ENCODE measurements around the gene STH. TPM values are rescaled to one million over a fixed set of nuclear protein-coding genes. Genes with fewer than 3 reads are reported as not detected.

The STH gene
- total and polyA plus RNA-seq, 2 of the 4 experiments (the other 2 are of a cell fraction), result not detected

DNA sequence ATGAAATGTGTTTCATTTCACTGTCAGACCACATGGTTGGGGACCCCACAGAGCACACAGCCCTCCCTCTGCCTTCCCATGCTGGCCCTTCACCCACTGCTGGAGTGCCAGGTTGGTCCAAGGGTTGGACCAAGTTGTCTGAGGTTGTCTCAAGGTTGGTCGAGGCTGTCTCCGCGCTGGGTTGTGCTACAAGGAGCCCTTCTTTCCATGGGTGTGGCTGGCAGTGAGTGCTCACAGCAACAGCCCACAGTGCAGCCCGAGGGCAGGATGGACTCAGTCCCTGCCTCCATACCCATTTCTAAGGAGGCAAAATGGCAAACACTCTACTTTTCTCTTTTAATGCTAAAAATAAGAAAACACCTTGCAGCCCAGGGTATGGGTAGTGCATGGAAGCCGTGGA is 35.8 kb upstream of the STH start:
- no peak for ATAC-seq (ENCODE audit: low read depth)
- Histone ChIP-seq H2BK120ac (ENCODE audit: low read depth, low read length) (no peak overlapping the region), H2BK20ac (ENCODE audit: low read depth, low read length) (no peak overlapping the region), H4K8ac (ENCODE audit: low read depth in 2 of 2, low read length in 2 of 2) (no peak overlapping the region), H3K4me1 (ENCODE audit: control insufficient read depth, insufficient read depth, low read length) (no peaks in the 10 kb centered on the region), H2BK5ac (ENCODE audit: low read depth, low read length, poor library complexity, severe bottlenecking) (no peak overlapping the region), H3K4ac (ENCODE audit: low read depth, low read length) (no peak overlapping the region), H3K27ac (ENCODE audit: insufficient read depth, low read length) (no peak overlapping the region), H3K56ac (ENCODE audit: extremely low read depth, insufficient read depth, low read length) (no peak overlapping the region), H4K20me1 (ENCODE audit: insufficient read depth, low read length) (no peaks in the 10 kb centered on the region), H3K79me1 (ENCODE audit: low read depth in 1 of 2, low read length in 2 of 2) (no peaks in the 10 kb centered on the region), H4K5ac (ENCODE audit: low read depth, low read length) (no peak overlapping the region), H2AK9ac (replicated peaks; ENCODE audit: low read depth, low read length, poor library complexity) (no peak overlapping the region), H2AK5ac (ENCODE audit: low read depth, low read length) (no peak overlapping the region), H3K14ac (replicated peaks; ENCODE audit: low read depth, low read length) (no peak overlapping the region), H4K91ac (ENCODE audit: insufficient read depth, low read depth, low read length) (no peak overlapping the region), H3K9ac (ENCODE audit: low read depth, low read length) (no peak overlapping the region), H2BK15ac (ENCODE audit: low read depth, low read length) (no peak overlapping the region), H3K27me3 (ENCODE audit: control insufficient read depth, insufficient read depth, low read length) (peaks cover 40% of the 10 kb centered on the region), H2AFZ (replicated peaks; ENCODE audit: low read length, poor library complexity) (no peak overlapping the region), H3K9me1 (ENCODE audit: insufficient read depth, low read length) (no peaks in the 10 kb centered on the region), H3K9me3 (ENCODE audit: control insufficient read depth, insufficient read depth, low read length) (no peaks in the 10 kb centered on the region), H3K23ac (ENCODE audit: low read depth, low read length) (no peak overlapping the region), H3K18ac (ENCODE audit: low read depth, low read length) (no peak overlapping the region), H3K4me2 (ENCODE audit: low read depth, low read length) (no peak overlapping the region), H3K36me3 (ENCODE audit: control insufficient read depth, insufficient read depth, low read length) (no peaks in the 10 kb centered on the region), H3K4me3 (ENCODE audit: insufficient read depth, low read depth, low read length) (no peak overlapping the region)
- no peak for DNase-seq
- dilution Hi-C loops (cut with HindIII; ENCODE audit: low sequenced_read_pairs, unreplicated experiment) (no loop called here), intact Hi-C loops (cut with micrococcal nuclease) (no loop called here), in situ Hi-C loops (cut with MboI; ENCODE audit: low sequenced_read_pairs) (no loop called here)
- no CpG with 5 or more reads among the region's 5 CpGs for WGBS, 2 experiments (ENCODE audit: extremely low coverage in 2 of 2, insufficient read length in 1 of 2)
- TF ChIP-seq USF2 (IDR thresholded peaks at IDR 0.05; ENCODE audit: low read depth, low read length) (no peak), CTCF (conservative IDR thresholded peaks at IDR 0.05; ENCODE audit: low read depth, low read length) (no peak), RFX5 (IDR thresholded peaks at IDR 0.05; ENCODE audit: low read depth, low read length) (no peak), RCOR1 (IDR thresholded peaks at IDR 0.05; ENCODE audit: insufficient replicate concordance, low read length) (no peak), CHD1 (IDR thresholded peaks at IDR 0.05; ENCODE audit: low read depth, low read length) (no peak), MXI1 (IDR thresholded peaks at IDR 0.05; ENCODE audit: borderline replicate concordance, low read depth, low read length) (no peak)
- no TSS peak for BruUV-seq (replicated peaks)
- ChIA-PET POLR2A (ENCODE audit: unreplicated experiment) (no interaction called here), CTCF (no interaction called here)

Data from IMR-90 (cell line).